SU-DHL-6 (cell line): ENCODE results near the gene COPS3.

Source experiments
- H2AFZ ChIP-seq: fragments of 200-600 bp; sonication (generic); 2 replicates; pipeline ENCODE4 v1.6.1; 2014; ENCODE audit warnings: low read depth, mild to moderate bottlenecking, moderate library complexity, mixed read lengths, antibody characterized with exemption, low read length; ENCODE audit not compliant: severe bottlenecking
- H3F3A ChIP-seq: fragments of 200-600 bp; shearing (Covaris generic); 2 replicates; pipeline ENCODE4 v1.6.0; 2016; ENCODE audit warnings: antibody characterized with exemption, mild to moderate bottlenecking; ENCODE audit not compliant: insufficient read depth
- H3K27ac ChIP-seq: fragments of 200-600 bp; sonication (generic); 2 replicates; pipeline ENCODE4 v1.5.1; 2016; ENCODE audit warnings: low read depth, mild to moderate bottlenecking, low read length, moderate library complexity, mixed read lengths
- H3K27me3 ChIP-seq: fragments of 200-600 bp; sonication (generic), shearing (Covaris generic); 2 replicates; pipeline ENCODE4 v1.6.0; 2014; ENCODE audit warnings: mild to moderate bottlenecking, low read length
- H3K36me3 ChIP-seq: fragments of 200-600 bp; sonication (generic); 2 replicates; pipeline ENCODE4 v1.6.1; 2014; ENCODE audit warnings: mild to moderate bottlenecking, low read length, mixed read lengths
- H3K4me2 ChIP-seq: fragments of 300-600, 200-600 bp; shearing (Covaris generic), sonication (generic); 2 replicates; pipeline ENCODE4 v1.6.0; 2014; ENCODE audit warnings: low read length, low read depth, mild to moderate bottlenecking; ENCODE audit not compliant: poor library complexity, severe bottlenecking
- H3K4me3 ChIP-seq: fragments of 200-600 bp; sonication (generic); 2 replicates; pipeline ENCODE4 v1.5.1; 2014; ENCODE audit warnings: antibody characterized with exemption, low read length, mild to moderate bottlenecking, mixed read lengths; ENCODE audit not compliant: insufficient read depth, poor library complexity, severe bottlenecking
- H3K79me2 ChIP-seq: fragments of 200-600 bp; sonication (generic); 2 replicates; pipeline ENCODE4 v1.6.1; 2014; ENCODE audit warnings: mild to moderate bottlenecking, low read length, moderate library complexity; ENCODE audit not compliant: insufficient read depth
- H3K9ac ChIP-seq: fragments of 200-600 bp; sonication (generic); 2 replicates; pipeline ENCODE4 v1.7.0; 2014; ENCODE audit warnings: mild to moderate bottlenecking, low read length
- H3K9me2 ChIP-seq: fragments of 200-600 bp; sonication (generic); replicated peaks from 2 replicates; pipeline ENCODE4 v1.6.1; 2014; ENCODE audit warnings: low read length; ENCODE audit not compliant: insufficient read depth
- H3K9me3 ChIP-seq: fragments of 200-600 bp; sonication (generic); 2 replicates; pipeline ENCODE4 v1.6.1; 2014; ENCODE audit warnings: low read length, mixed read lengths; ENCODE audit not compliant: insufficient read depth
- H4K20me1 ChIP-seq: fragments of 200-600 bp; sonication (generic); 2 replicates; pipeline ENCODE4 v1.6.1; 2014; ENCODE audit warnings: low read depth, mild to moderate bottlenecking, antibody characterized with exemption, low read length, moderate library complexity, mixed read lengths
- EZH2phosphoT487 ChIP-seq: fragments of 200-600 bp; sonication (generic), shearing (Covaris generic); conservative IDR thresholded peaks from 2 replicates; pipeline ENCODE4 v1.6.1; 2018; ENCODE audit warnings: mild to moderate bottlenecking, antibody characterized with exemption, low read length, moderate library complexity, mixed read lengths
- TF ChIP-seq, protein P1 (sequence below): fragments of 200-600 bp; sonication (generic); IDR thresholded peaks from one replicate; pipeline ENCODE4 v1.5.1; 2017; ENCODE audit warnings: antibody characterized with exemption, mild to moderate bottlenecking, low read length, moderate library complexity; ENCODE audit not compliant: insufficient read depth, poor library complexity, severe bottlenecking

COPS3 gene

DNA sequence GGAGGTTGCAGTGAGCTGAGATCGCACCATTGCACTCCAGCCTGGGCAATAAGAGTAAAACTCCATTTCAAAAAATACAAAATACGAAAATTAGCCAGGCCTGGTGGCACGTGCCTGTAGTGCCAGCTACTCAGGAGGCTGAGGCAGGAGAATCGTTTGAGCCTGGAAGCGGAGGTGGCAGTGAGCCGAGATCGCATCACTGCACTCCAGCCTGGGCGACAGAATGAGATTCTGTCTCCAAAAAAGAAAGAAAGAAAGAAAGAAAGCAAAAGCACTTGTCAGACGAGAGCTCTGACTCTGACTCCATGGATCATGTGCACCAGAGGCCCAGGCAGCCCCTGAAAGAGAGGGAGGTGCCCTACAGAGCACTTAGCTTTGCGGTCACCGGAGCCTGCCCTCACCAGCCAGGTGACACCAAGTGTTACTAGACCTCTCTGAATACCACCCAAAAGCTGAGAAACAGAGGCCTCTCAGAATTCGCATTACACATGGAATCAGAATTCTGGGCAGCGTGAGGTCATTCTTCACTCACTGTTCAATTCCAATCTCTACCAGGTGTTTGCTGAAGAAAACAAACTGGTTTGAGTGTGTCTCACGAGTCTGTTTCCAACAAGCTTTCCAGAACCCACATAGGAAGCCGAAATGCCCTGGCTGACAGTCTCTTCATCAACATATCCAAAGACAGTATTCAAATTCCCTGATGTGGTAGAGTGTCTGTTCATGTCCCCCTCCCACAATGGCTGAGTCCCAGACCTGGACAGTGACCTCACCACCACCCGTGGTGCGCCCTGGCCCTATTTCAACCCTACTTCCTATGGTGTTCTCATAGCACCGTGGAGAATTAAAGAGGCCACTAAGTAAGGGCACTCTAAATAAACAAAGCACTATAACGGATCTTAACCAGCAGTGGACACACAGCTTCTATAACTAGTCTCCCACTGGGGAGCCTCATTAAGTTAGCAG, 45.6 kb downstream of the COPS3 start:
- Histone ChIP-seq H3K4me3 (peak overlapping the region; percentile 96), H3F3A (peaks cover 19% of the 10 kb centered on the region), H3K27me3 (no peaks in the 10 kb centered on the region), H3K9ac (peak overlapping the region; percentile 92), H3K9me2 (no peaks in the 10 kb centered on the region), H3K9me3 (no peaks in the 10 kb centered on the region), H3K36me3 (no peaks in the 10 kb centered on the region), H3K27ac (no peak overlapping the region), H4K20me1 (no peaks in the 10 kb centered on the region), H3K79me2 (peaks cover 18% of the 10 kb centered on the region), H3K4me2 (peak overlapping the region; percentile 86), H2AFZ (no peak overlapping the region)
- TF ChIP-seq EZH2phosphoT487 = no peak

DNA sequence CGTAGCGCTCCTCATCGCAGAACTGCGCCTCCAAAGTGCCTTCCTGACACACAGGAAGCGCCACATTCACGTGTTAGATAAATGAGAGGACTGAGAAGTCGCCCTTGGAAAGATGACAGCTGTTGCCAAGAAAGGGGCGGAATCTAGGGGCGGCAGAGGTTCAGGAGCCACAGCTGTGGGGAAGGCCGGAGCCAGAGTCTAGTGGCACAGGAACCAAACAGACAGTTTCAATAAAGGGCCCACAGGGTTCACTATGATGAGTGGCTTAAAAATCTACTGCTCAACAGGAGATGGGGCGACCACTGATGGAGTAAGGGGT, 48.8 kb downstream of the COPS3 start:
- no peaks in the 10 kb centered on the region for H3K9me3 ChIP-seq
- no peak for TF ChIP-seq EZH2phosphoT487
- TF ChIP-seq, protein P1, sequence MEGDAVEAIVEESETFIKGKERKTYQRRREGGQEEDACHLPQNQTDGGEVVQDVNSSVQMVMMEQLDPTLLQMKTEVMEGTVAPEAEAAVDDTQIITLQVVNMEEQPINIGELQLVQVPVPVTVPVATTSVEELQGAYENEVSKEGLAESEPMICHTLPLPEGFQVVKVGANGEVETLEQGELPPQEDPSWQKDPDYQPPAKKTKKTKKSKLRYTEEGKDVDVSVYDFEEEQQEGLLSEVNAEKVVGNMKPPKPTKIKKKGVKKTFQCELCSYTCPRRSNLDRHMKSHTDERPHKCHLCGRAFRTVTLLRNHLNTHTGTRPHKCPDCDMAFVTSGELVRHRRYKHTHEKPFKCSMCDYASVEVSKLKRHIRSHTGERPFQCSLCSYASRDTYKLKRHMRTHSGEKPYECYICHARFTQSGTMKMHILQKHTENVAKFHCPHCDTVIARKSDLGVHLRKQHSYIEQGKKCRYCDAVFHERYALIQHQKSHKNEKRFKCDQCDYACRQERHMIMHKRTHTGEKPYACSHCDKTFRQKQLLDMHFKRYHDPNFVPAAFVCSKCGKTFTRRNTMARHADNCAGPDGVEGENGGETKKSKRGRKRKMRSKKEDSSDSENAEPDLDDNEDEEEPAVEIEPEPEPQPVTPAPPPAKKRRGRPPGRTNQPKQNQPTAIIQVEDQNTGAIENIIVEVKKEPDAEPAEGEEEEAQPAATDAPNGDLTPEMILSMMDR = no peak
- H3K9ac ChIP-seq = no peak overlapping the region
- H3K36me3 ChIP-seq = no peaks in the 10 kb centered on the region
- no peak overlapping the region for H2AFZ ChIP-seq
- no peaks in the 10 kb centered on the region for H4K20me1 ChIP-seq
- no peak overlapping the region for H3K27ac ChIP-seq
- H3K4me2 ChIP-seq = no peak overlapping the region
- peaks cover 18% of the 10 kb centered on the region for H3K79me2 ChIP-seq
- no peaks in the 10 kb centered on the region for H3K9me2 ChIP-seq
- no peaks in the 10 kb centered on the region for H3F3A ChIP-seq
- no peaks in the 10 kb centered on the region for H3K27me3 ChIP-seq
- no peak overlapping the region for H3K4me3 ChIP-seq

DNA sequence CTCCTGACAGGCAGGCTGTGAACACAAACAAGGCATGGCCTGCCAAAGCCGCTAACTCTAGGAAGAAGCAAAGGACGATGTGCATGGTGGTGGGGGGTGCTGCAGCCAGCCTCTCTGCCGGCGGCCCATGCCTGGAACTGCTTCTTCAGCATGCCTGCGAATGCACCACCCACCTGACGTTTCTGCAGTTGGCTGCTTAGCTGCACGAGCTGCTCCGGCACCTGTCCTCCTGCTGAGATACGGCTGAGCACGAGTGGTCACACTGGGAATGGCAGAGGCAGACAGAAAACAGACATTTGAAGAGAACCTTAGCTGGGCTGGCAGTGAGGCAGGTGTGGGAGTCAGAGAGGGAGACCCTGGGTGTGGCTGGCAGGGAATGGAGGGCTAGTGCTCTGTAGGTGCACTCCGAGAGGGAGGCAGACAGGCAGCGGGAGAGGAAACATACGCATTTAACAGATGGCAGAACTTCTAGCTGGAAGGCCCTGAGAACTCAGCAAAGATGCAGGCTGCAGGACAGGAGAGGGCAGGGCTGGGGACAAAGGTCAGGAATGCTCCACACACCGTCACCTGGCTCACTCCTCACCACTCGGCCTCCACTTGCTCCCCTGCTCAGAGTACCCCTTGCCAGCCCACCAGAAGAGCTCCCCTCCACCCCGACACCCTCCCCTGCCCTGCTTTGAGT, 49.3 kb downstream of the COPS3 start:
- H3K9me2 ChIP-seq = no peaks in the 10 kb centered on the region
- TF ChIP-seq EZH2phosphoT487 = no peak
- TF ChIP-seq, protein P1 = no peak
- H3K9ac ChIP-seq = no peak overlapping the region

More for the DNA sequence above, 49.3 kb downstream of the COPS3 start:
- no peak overlapping the region for H2AFZ ChIP-seq
- no peaks in the 10 kb centered on the region for H3K9me3 ChIP-seq
- peaks cover 17% of the 10 kb centered on the region for H3K79me2 ChIP-seq
- no peak overlapping the region for H3K27ac ChIP-seq
- H3K4me3 ChIP-seq = no peak overlapping the region
- no peaks in the 10 kb centered on the region for H3K27me3 ChIP-seq
- H4K20me1 ChIP-seq = no peaks in the 10 kb centered on the region
- no peak overlapping the region for H3K4me2 ChIP-seq
- H3K36me3 ChIP-seq = no peaks in the 10 kb centered on the region
- no peaks in the 10 kb centered on the region for H3F3A ChIP-seq
